ENCODE measurements around the gene NPAS3.

DNA sequence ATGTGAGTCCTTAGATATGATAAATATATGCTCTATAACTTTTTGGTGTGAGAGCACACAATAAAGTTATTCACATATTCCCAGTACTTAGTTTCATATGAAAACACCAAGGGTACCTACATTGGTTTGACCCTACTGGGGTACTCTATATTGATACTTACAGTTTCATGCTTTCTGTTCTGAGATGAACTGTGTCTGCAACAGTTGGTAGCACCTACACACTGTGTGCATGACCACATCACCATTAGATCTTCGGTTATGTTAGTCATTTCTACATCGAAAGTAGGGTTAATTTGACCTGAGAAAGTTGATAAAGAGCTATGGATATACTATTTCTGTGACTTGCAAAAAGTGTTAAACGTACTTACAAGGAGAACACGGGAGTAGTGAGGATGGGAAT lies 337.2 kb downstream of the NPAS3 start:
- TF ChIP-seq POLR2A (IDR thresholded peaks at IDR 0.05) (no peak), CTCF (IDR thresholded peaks at IDR 0.05) (no peak)
